ENCODE results near the gene PPP1R18. TPM values are rescaled to one million over a fixed set of nuclear protein-coding genes. Genes with fewer than 3 reads are reported as not detected.

The PPP1R18 gene
- total and polyA plus RNA-seq, 9 of the 15 experiments (the other 6 are each of a cell fraction or from before 2014, with no cell fraction given): 12.0 to 99.2 (median 42.6) TPM

DNA sequence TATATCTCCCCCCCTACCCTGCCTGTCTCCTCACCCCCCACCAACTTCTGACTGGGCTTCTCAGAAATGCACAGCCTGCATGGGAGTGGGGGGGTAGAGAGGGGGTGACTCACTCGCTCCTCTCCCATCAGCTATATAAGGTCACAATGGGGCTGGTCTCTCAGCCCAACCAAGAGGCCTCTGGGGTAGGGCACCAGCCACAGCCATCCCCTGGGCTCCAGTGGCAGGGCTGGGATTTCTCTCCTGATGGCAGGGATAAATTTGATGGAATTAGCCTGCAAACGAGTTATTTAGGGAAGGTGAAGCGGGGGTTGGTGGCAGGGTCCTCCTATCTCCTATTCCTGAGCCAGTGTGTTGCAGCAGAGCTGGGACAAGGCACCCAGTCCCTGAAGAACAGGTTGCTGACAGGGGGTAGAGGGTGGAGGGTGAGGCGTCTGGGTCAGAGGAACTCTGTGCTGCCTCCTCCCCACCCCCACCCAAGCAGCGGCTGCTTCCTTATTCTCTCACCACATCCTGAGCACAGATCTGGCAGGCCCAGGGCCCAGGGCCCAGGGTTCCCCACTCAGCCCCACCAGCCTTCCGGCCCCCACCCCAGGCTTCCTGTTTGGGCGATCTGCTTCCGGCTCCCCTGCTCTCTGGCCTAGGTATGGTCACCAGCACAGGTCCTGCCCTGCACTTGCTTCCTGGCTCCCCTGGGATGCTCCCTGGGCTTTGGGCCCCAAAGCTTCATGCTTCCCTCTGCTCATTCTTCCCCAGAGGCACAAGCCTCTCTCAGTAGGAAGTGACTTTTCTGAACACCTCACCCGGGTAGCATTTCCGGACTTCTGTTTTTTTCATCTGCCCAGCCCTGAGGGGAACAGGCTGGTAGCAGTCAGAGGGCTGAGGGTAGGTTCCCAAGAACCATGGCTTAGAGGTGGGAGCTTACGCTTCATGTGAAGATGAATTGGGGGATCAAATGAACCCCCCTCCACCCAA is 4.0 kb downstream of the PPP1R18 start (continued):
- TF ChIP-seq, protein P1, sequence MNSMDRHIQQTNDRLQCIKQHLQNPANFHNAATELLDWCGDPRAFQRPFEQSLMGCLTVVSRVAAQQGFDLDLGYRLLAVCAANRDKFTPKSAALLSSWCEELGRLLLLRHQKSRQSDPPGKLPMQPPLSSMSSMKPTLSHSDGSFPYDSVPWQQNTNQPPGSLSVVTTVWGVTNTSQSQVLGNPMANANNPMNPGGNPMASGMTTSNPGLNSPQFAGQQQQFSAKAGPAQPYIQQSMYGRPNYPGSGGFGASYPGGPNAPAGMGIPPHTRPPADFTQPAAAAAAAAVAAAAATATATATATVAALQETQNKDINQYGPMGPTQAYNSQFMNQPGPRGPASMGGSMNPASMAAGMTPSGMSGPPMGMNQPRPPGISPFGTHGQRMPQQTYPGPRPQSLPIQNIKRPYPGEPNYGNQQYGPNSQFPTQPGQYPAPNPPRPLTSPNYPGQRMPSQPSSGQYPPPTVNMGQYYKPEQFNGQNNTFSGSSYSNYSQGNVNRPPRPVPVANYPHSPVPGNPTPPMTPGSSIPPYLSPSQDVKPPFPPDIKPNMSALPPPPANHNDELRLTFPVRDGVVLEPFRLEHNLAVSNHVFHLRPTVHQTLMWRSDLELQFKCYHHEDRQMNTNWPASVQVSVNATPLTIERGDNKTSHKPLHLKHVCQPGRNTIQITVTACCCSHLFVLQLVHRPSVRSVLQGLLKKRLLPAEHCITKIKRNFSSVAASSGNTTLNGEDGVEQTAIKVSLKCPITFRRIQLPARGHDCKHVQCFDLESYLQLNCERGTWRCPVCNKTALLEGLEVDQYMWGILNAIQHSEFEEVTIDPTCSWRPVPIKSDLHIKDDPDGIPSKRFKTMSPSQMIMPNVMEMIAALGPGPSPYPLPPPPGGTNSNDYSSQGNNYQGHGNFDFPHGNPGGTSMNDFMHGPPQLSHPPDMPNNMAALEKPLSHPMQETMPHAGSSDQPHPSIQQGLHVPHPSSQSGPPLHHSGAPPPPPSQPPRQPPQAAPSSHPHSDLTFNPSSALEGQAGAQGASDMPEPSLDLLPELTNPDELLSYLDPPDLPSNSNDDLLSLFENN (IDR thresholded peaks at IDR 0.05; ENCODE audit: low read depth in 2 of 2, low read length in 2 of 2): peak in 1 of 2 experiments; percentile 73; a peak in 2 of 4 replicates
- TF ChIP-seq CBX1 (IDR thresholded peaks at IDR 0.05; ENCODE audit: low read depth): peak; percentile 73; the same call in 1 of the 2 replicates
- TF ChIP-seq, protein P2, sequence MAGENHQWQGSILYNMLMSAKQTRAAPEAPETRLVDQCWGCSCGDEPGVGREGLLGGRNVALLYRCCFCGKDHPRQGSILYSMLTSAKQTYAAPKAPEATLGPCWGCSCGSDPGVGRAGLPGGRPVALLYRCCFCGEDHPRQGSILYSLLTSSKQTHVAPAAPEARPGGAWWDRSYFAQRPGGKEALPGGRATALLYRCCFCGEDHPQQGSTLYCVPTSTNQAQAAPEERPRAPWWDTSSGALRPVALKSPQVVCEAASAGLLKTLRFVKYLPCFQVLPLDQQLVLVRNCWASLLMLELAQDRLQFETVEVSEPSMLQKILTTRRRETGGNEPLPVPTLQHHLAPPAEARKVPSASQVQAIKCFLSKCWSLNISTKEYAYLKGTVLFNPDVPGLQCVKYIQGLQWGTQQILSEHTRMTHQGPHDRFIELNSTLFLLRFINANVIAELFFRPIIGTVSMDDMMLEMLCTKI (IDR thresholded peaks at IDR 0.05; ENCODE audit: partially characterized antibody): no peak
- no peak; the same call in 1 of the 2 replicates for TF ChIP-seq MYC (IDR thresholded peaks at IDR 0.05; ENCODE audit: low read depth, low read length)
- no peak for TF ChIP-seq MYC (CRISPR knock-in tag; IDR thresholded peaks at IDR 0.05; ENCODE audit: borderline replicate concordance, low read depth)
- TF ChIP-seq CEBPB (tag; IDR thresholded peaks at IDR 0.05): no peak
- TF ChIP-seq CBX8 (IDR thresholded peaks at IDR 0.05; ENCODE audit: borderline replicate concordance, extremely low read depth, low read depth, low read length, poor library complexity, severe bottlenecking): no peak
- TF ChIP-seq TRIM24 (IDR thresholded peaks at IDR 0.05): peak in 1 of 2 experiments; percentile 64; a peak in 1 of 4 replicates
- no peak for TF ChIP-seq SRSF3 (IDR thresholded peaks at IDR 0.05; ENCODE audit: insufficient read depth, low read length)
- TF ChIP-seq ZBTB1 (CRISPR knock-in tag; IDR thresholded peaks at IDR 0.05; ENCODE audit: borderline replicate concordance, low read depth): no peak
- TF ChIP-seq ZNF76 (CRISPR knock-in tag; IDR thresholded peaks at IDR 0.05; ENCODE audit: borderline replicate concordance): no peak
- no peak for TF ChIP-seq BCL6 (CRISPR knock-in tag; IDR thresholded peaks at IDR 0.05)
